ENCODE data around the gene FFAR1.

DNA sequence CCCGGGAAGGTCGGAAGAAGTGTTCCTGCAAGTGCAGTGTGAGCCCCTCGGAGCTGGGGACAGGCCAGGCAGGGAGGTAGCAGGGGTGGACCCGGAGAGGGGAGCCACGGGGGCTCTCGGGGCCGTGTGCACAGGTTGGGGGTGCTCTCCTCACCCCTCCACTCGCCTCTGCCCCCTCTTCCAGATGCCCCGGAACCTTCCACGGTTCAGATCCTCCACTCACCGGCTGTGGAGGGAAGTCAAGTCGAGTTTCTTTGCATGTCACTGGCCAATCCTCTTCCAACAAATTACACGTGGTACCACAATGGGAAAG is 9.8 kb upstream of the FFAR1 start:
- TF ChIP-seq, protein P1, sequence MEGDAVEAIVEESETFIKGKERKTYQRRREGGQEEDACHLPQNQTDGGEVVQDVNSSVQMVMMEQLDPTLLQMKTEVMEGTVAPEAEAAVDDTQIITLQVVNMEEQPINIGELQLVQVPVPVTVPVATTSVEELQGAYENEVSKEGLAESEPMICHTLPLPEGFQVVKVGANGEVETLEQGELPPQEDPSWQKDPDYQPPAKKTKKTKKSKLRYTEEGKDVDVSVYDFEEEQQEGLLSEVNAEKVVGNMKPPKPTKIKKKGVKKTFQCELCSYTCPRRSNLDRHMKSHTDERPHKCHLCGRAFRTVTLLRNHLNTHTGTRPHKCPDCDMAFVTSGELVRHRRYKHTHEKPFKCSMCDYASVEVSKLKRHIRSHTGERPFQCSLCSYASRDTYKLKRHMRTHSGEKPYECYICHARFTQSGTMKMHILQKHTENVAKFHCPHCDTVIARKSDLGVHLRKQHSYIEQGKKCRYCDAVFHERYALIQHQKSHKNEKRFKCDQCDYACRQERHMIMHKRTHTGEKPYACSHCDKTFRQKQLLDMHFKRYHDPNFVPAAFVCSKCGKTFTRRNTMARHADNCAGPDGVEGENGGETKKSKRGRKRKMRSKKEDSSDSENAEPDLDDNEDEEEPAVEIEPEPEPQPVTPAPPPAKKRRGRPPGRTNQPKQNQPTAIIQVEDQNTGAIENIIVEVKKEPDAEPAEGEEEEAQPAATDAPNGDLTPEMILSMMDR (IDR thresholded peaks at IDR 0.05): no peak
- TF ChIP-seq POLR2AphosphoS5 (IDR thresholded peaks at IDR 0.05): no peak

Measured in gastroesophageal sphincter (tissue), 3 donors.